ENCODE data around the gene LRP3.

LRP3 gene

GRCh38 chr19:33249740-33250366 is 55.7 kb downstream of the LRP3 start:
- H3K4me3 ChIP-seq (replicated peaks; ENCODE audit: low read depth, low read length): no peak overlapping the region
- TF ChIP-seq CTCF (IDR thresholded peaks at IDR 0.05; ENCODE audit: low read length, missing control alignments): no peak
- no peak for DNase-seq (ENCODE audit: low read depth)

- no peak for TF ChIP-seq CTCF (IDR thresholded peaks at IDR 0.05; ENCODE audit: low read length, missing control alignments)
- DNase-seq (ENCODE audit: low read depth): no peak
- no peak overlapping the region for H3K4me3 ChIP-seq (replicated peaks; ENCODE audit: low read depth, low read length)
Measured at GRCh38 chr19:33250500-33250899, 56.4 kb downstream of the LRP3 start.

- DNase-seq (ENCODE audit: low read depth): no peak
- no peak for TF ChIP-seq CTCF (IDR thresholded peaks at IDR 0.05; ENCODE audit: low read length, missing control alignments)
- no peak overlapping the region for H3K4me3 ChIP-seq (replicated peaks; ENCODE audit: low read depth, low read length)
Measured at GRCh38 chr19:33251076-33251475, 56.9 kb downstream of the LRP3 start.

GRCh38 chr19:33251526-33252090 is 57.5 kb downstream of the LRP3 start:
- no peak for DNase-seq (ENCODE audit: low read depth)
- TF ChIP-seq CTCF (IDR thresholded peaks at IDR 0.05; ENCODE audit: low read length, missing control alignments): no peak
- H3K4me3 ChIP-seq (replicated peaks; ENCODE audit: low read depth, low read length): no peak overlapping the region

- TF ChIP-seq CTCF (IDR thresholded peaks at IDR 0.05; ENCODE audit: low read length, missing control alignments): no peak
- no peak for DNase-seq (ENCODE audit: low read depth)
- H3K4me3 ChIP-seq (replicated peaks; ENCODE audit: low read depth, low read length): no peak overlapping the region
Measured at GRCh38 chr19:33252418-33252962, 58.4 kb downstream of the LRP3 start.

- H3K4me3 ChIP-seq (replicated peaks; ENCODE audit: low read depth, low read length): no peak overlapping the region
- DNase-seq (ENCODE audit: low read depth): no peak
- no peak for TF ChIP-seq CTCF (IDR thresholded peaks at IDR 0.05; ENCODE audit: low read length, missing control alignments)
Measured at GRCh38 chr19:33252971-33253370, 58.8 kb downstream of the LRP3 start.

All from fibroblast of pulmonary artery (primary cell).